Activated CD8-positive, alpha-beta memory T cell treated with anti-CD3 and anti-CD28 coated beads for 4 hours (primary cell): ENCODE results near the gene EIF4G3.
"Not testable (repeated sequence)": the region's sequence is repeated elsewhere in the genome, so short reads cannot be mapped to it uniquely, and the experiment has no call there.

ENCODE experiments used
- DNase-seq, 2 donors: peaks; one replicate each; pipeline ENCODE4 v3.0.0-alpha.2; 2020; ENCODE audit warnings: low read depth in 2 of 2

The EIF4G3 gene

GRCh38 chr1:21106709-21107108 is 70.0 kb downstream of the EIF4G3 start:
- no peak for DNase-seq

- DNase-seq = no peak
Observed at GRCh38 chr1:21106238-21106637, 70.5 kb downstream of the EIF4G3 start.

GRCh38 chr1:21105807-21106206 is 70.9 kb downstream of the EIF4G3 start:
- DNase-seq = no peak

GRCh38 chr1:21104683-21105082 is 72.0 kb downstream of the EIF4G3 start:
- no peak for DNase-seq

GRCh38 chr1:21100481-21100921 is 76.2 kb downstream of the EIF4G3 start:
- DNase-seq = no peak

GRCh38 chr1:21099869-21100131 is 76.9 kb downstream of the EIF4G3 start:
- no peak for DNase-seq

GRCh38 chr1:21099034-21099868 is 77.4 kb downstream of the EIF4G3 start:
- DNase-seq = no peak

- no peak for DNase-seq
Observed at GRCh38 chr1:21098186-21098915, 78.3 kb downstream of the EIF4G3 start.

- no peak for DNase-seq
Observed at GRCh38 chr1:21097729-21098128, 79.0 kb downstream of the EIF4G3 start.

DNA sequence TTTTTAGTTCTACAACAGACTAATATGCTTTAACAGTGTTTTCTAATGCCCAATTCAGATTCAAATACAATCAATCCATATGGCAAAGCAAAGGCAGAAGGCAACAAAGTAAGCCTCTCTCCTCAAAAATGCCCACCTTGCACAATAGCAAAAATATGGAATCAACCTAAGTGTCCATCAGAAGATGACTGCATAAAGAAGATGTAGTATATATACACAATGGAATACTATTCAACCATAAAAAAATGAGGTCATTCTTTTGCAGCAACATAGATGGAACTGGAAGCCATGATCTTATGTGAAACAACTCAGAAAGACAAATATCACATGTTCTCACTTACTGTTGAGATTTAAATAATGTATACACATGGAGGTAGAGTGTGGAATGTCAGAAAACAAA is 80.7 kb downstream of the EIF4G3 start:
- DNase-seq = no peak

DNA sequence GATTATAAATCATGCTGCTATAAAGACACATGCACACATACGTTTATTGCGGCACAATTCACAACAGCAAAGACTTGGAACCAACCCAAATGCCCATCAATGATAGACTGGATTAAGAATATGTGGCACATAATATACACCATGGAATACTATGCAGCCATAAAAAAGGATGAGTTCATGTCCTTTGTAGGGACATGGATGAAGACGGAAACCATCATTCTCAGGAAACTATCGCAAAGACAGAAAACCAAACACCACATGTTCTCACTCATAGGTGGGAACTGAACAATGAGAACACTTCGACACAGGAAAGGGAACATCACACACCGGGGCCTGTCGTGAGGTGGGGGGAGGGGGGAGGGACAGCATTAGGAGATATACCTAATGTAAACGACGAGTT is 82.4 kb downstream of the EIF4G3 start:
- DNase-seq = not testable (repeated sequence)

GRCh38 chr1:21093271-21093958 is 83.3 kb downstream of the EIF4G3 start:
- not testable (repeated sequence) for DNase-seq

DNA sequence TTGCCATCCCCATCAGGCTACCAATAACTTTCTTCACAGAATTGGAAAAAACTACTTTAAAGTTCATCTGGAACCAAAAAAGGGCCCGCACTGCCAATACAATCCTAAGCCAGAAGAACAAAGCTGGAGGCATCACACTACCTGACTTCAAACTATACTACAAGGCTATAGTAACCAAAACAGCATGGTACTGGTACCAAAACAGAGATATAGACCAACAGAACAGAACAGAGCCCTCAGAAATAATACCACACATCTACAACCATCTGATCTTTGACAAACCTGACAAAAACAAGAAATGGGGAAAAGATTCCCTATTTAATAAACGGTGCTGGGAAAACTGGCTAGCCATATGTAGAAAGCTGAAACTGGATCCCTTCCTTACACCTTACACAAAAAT is 84.2 kb downstream of the EIF4G3 start:
- not testable (repeated sequence) for DNase-seq

DNA sequence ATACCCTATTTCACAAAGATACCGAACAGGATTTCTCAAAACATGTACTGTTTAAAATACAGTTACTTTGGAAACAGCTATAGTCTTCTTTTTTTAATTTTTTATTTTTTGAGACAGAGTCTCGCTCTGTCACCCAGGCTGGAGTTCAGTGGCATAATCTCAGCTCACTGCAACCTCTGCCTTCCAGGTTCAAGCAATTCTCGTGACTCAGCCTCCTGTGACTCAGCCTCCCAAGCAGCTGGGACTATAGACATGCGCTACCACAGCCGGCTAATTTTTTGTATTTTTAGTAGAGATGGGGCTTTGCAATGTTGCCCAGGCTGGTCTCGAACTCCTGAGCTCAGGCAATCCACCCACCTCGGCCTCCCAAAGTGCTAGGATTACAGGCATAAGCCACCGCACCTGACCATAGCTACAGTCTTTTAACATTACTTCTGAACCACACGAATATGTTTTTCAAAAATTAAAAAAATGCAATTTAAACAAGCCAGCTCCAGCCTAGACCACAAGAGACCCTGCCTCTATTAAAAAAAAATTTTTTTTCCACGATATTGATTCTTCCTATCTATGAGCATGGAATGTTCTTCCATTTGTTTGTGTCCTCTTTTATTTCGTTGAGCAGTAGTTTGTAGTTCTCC is 85.5 kb downstream of the EIF4G3 start:
- DNase-seq = not testable (repeated sequence)

- DNase-seq = no peak
Observed at GRCh38 chr1:21090463-21090862, 86.2 kb downstream of the EIF4G3 start.

GRCh38 chr1:21089731-21090130 is 87.0 kb downstream of the EIF4G3 start:
- no peak for DNase-seq

DNA sequence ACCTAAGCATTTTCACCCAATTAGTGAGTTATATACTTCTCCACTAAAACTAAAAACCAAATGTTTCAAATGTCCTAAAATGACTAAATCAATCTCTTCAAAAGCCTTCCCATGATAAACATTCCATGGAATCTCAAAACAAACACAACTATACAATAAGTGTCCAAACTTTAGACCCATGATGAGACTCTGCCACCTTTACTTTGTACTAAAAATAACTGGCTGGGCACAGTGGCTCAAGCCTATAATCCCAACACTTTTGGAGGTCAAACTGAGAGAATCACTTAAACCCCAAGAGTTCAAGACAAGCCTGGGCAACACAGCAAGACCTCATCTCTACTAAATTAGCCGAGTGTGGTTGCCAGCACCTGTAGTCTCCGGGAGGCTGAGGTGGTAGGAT is 87.4 kb downstream of the EIF4G3 start:
- no peak for DNase-seq

DNA sequence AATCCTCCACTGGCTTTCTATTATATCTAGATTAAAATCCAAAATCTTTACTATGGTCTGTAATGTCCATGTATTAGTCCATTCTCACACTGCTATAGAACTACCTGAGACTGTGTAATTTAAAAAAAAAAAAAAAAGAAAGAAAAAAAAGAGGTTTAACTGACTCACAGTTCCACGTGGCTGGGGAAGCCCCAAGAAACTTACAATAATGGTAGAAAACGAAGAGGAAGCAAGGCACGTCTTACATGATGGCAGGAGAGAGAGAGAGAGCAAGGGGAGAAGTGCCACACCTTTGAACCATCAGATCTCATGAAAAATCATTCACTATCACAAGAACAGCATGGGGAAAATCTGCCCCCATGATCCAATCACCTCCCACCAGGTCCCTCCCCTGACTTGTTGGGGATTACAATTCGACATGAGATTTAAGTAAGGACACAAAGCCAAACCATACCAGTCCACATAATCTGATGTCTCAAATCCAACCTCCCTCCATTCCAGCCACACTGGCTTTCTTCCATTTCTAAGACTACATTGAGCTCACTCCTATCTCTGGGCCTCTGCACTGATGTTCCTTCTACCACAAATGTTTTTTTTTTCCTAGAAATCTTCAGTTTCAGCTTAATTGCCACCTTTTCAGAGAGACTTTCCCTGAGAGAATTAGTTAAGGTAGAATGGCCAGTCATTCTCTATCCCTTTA is 92.4 kb downstream of the EIF4G3 start:
- no peak for DNase-seq

DNA sequence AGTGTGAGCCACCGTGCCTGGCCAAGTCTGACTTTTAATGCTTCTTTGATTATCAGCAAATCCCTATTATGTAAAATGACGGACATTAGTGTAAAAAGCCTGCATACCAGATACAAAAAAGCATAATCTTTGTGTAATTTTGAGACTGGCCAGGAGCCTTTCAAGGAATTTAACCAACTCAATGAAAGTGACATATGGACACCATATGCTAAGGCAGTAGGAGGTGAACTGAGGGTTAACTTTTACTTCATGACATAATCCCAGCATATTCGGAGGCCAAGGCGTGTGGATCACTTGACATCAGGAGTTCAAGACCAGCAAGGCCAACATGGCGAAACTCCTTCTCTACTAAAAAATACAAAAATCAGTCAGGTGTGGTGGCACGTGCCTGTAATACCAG is 94.6 kb downstream of the EIF4G3 start:
- DNase-seq = no peak

GRCh38 chr1:21077085-21077484 is 99.6 kb downstream of the EIF4G3 start:
- DNase-seq = no peak

DNA sequence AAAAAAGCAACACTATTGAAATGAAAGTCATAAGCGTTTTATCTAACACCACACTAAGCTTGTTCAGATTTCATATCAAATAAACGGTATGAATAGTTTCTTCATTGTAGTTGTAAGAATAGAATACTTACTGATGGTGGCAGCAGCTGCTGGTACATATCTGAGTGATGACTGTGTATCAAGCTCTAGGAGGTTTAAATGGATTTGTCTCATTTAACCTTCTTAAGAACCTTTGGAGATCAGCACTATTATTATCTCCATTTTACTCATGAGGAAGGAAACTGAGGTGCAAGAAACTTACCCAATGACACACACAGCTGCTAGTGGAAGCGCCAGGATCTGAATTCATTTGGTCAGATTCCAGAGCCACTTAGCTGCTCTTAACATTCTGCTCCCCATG is 104.0 kb downstream of the EIF4G3 start:
- no peak for DNase-seq

GRCh38 chr1:21069549-21069948 is 107.1 kb downstream of the EIF4G3 start:
- no peak for DNase-seq
